ENCODE results near the gene MYO3B.

DNA sequence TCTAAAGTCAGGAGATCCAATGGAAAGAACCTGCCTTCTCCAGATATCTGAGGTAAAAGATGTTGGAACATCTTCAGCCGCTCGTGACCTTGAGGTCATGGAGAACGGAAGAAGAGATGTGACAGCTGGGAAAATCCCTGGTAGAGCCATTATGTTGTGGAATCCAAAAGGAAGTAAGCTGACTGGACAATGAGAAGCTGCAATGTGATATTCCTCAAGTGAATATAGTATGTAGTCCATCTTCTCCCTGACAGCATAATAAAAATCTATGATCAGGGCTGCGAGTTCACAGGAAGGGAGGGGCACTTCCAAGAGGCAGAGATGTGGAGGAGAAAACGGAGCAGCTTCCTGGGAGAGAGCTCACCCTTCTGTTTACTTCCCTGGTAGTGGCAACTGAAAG, 336.2 kb downstream of the MYO3B start:
- TF ChIP-seq EZH2 (IDR thresholded peaks at IDR 0.05; ENCODE audit: borderline replicate concordance, insufficient read depth, low read depth, low read length, poor library complexity, severe bottlenecking): no peak
- TF ChIP-seq, protein P1, sequence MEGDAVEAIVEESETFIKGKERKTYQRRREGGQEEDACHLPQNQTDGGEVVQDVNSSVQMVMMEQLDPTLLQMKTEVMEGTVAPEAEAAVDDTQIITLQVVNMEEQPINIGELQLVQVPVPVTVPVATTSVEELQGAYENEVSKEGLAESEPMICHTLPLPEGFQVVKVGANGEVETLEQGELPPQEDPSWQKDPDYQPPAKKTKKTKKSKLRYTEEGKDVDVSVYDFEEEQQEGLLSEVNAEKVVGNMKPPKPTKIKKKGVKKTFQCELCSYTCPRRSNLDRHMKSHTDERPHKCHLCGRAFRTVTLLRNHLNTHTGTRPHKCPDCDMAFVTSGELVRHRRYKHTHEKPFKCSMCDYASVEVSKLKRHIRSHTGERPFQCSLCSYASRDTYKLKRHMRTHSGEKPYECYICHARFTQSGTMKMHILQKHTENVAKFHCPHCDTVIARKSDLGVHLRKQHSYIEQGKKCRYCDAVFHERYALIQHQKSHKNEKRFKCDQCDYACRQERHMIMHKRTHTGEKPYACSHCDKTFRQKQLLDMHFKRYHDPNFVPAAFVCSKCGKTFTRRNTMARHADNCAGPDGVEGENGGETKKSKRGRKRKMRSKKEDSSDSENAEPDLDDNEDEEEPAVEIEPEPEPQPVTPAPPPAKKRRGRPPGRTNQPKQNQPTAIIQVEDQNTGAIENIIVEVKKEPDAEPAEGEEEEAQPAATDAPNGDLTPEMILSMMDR (IDR thresholded peaks at IDR 0.05): no peak

Measured in B cell (primary cell).